Natural killer cell (primary cell): ENCODE measurements around the gene MMAB. TPM values are rescaled to one million over a fixed set of nuclear protein-coding genes. Genes with fewer than 3 reads are reported as not detected.

ENCODE experiments used
- ATAC-seq, 3 donors: fragments of 150-1000 bp in 2 of 3; fragments of 200-7000 bp in 1 of 3; cut with Tn5 transposase; 1 replicate in 1 of 3; 2 replicates in 2 of 3; pipeline ENCODE4 v1.10.0; 2021; ENCODE audit warnings: mild to moderate bottlenecking in 2 of 3, moderate library complexity in 2 of 3
- DNase-seq, 2 donors: peaks; one replicate each; pipeline versions ENCODE4 v3.0.0 to v3.0.0-alpha.2; 2013 to 2021; ENCODE audit warnings: mixed read lengths in 1 of 2
- H3K27ac ChIP-seq: one replicate; pipeline ENCODE4 v1.5.1; 2013; ENCODE audit warnings: mild to moderate bottlenecking, low read length
- H3K27me3 ChIP-seq: one replicate; pipeline ENCODE4 v1.6.1; 2013; ENCODE audit warnings: low read length; ENCODE audit not compliant: control insufficient read depth, insufficient read depth
- H3K36me3 ChIP-seq: one replicate; pipeline ENCODE4 v1.6.1; 2013; ENCODE audit warnings: low read length; ENCODE audit not compliant: control insufficient read depth, insufficient read depth
- H3K4me1 ChIP-seq: one replicate; pipeline ENCODE4 v1.6.1; 2013; ENCODE audit warnings: low read length; ENCODE audit not compliant: control insufficient read depth, insufficient read depth
- H3K4me3 ChIP-seq: one replicate; pipeline ENCODE4 v1.5.1; 2013; ENCODE audit warnings: low read length
- H3K9me3 ChIP-seq: one replicate; pipeline ENCODE4 v1.6.1; 2013; ENCODE audit warnings: low read length; ENCODE audit not compliant: control insufficient read depth, insufficient read depth
- H3K27ac Mint-ChIP-seq, 2 donors: one replicate each; pipeline ENCODE4 v1.8.0; 2022; ENCODE audit warnings: mild to moderate bottlenecking in 2 of 2, mixed read lengths in 2 of 2, moderate library complexity in 1 of 2
- H3K27me3 Mint-ChIP-seq, 2 donors: one replicate each; pipeline ENCODE4 v1.8.0; 2022; ENCODE audit warnings: low read depth in 2 of 2, mixed read lengths in 2 of 2
- H3K36me3 Mint-ChIP-seq: one replicate; pipeline ENCODE4 v1.8.0; 2022; ENCODE audit warnings: mixed read lengths
- H3K4me1 Mint-ChIP-seq, 2 donors: one replicate each; pipeline ENCODE4 v1.8.0; 2022; ENCODE audit warnings: mixed read lengths in 2 of 2
- H3K4me3 Mint-ChIP-seq: one replicate; pipeline ENCODE4 v1.8.0; 2022; ENCODE audit warnings: mild to moderate bottlenecking, moderate library complexity, mixed read lengths
- H3K9me3 Mint-ChIP-seq, 2 donors: one replicate each; pipeline ENCODE4 v1.8.0; 2022; ENCODE audit warnings: mixed read lengths in 2 of 2
- CTCF ChIP-seq: fragments of 200-600 bp; IDR thresholded peaks from one replicate; pipeline ENCODE4 v1.8.0; 2022; ENCODE audit warnings: antibody characterized with exemption
- WGBS: methylation state at CpG from one replicate; pipeline ENCODE4 v1.1.7; 2013; ENCODE audit warnings: missing lambda C conversion rate; ENCODE audit not compliant: insufficient coverage; 5-methylcytosine and 5-hydroxymethylcytosine counted together
- intact Hi-C: fragments of 100-400 bp; cut with micrococcal nuclease; formaldehyde crosslinking; loops from one replicate; pipeline ENCODE4 v1.14.2; 2022
- total RNA-seq, 4 donors: library from RNA; stranded (reverse); fragments of 120-200 nt in 1 of 4; gene quantifications; one replicate each; pipeline versions ENCODE4 v1.2.3 to v1.2.4, GENCODE V29; 2013 to 2022

Gene MMAB
- total RNA-seq, 3 donors from 2014 or later (not counting 1 experiment from before 2014, with no cell fraction given) = 17.1 to 18.3 (median 17.6) TPM

DNA sequence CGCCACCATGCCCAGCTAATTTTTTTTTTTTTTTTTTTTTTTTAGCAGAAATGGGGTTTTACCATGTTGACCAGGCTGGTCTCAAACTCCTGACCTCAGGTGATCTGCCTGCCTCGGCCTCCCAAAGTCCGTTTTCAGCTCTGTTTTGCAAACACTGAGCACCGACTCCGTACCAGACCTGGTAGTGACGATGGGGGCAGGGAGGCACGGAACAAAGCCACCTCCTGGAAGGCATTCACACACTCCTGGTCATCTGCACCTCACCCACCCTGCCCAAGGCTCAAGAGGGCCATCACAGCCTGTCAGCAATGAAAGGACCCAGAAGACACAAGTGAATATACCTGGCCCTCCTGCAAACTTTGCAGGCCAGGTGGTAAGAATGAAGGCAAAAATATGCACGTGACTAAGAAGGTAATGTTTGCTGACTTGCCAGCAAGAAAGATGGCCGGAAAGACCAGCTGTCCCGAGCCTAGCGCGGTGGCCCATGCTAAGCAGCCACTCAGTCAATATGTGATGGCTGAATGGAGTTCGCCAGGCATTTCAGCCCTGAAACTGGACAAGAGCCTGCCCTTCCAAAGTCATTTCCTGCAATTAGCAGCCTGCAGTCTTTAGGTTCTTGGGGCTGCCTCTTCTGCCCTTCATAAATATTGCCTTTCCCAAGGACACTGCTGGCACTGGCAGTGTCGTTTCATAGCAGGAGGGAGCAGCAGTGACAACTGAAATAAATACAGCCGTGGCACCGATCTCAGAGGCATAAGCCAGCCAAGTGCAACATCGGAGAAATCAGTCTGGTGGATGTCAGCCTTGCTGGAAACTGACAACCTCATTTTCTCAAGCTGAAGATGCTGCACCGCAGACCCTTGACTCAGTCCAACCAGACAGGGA, 17.6 kb downstream of the MMAB start:
- intact Hi-C loops = no loop called here

GRCh38 chr12:109554761-109555160, 18.5 kb downstream of the MMAB start:
- intact Hi-C loops = no loop called here
- Histone ChIP-seq H3K4me3 (no peak overlapping the region), H3K4me1 (peaks cover 5% of the 10 kb centered on the region), H3K27me3 (no peaks in the 10 kb centered on the region), H3K27ac (no peak overlapping the region), H3K36me3 (no peaks in the 10 kb centered on the region), H3K9me3 (no peaks in the 10 kb centered on the region)
- peaks cover 3 to 4% of the 10 kb centered on the region in 2 donors for H3K4me1 Mint-ChIP-seq
- H3K9me3 Mint-ChIP-seq = no peaks in the 10 kb centered on the region
- H3K4me3 Mint-ChIP-seq = no peak overlapping the region
- DNase-seq (no peak), ATAC-seq (no peak)
- H3K27ac Mint-ChIP-seq = no peak overlapping the region
- 94% methylated on average over 6 of the region's 6 CpGs for WGBS
- H3K36me3 Mint-ChIP-seq = no peaks in the 10 kb centered on the region
- TF ChIP-seq CTCF = no peak
- no peaks in the 10 kb centered on the region for H3K27me3 Mint-ChIP-seq

More for the DNA sequence above, 17.6 kb downstream of the MMAB start:
- no peak overlapping the region for H3K27ac Mint-ChIP-seq
- H3K36me3 Mint-ChIP-seq = no peaks in the 10 kb centered on the region
- no peak for DNase-seq
- H3K9me3 ChIP-seq = no peaks in the 10 kb centered on the region
- no peak overlapping the region for H3K4me3 ChIP-seq
- H3K36me3 ChIP-seq = no peaks in the 10 kb centered on the region
- H3K4me3 Mint-ChIP-seq = no peak overlapping the region
- no peak for ATAC-seq
- no peak overlapping the region for H3K27ac ChIP-seq
- no peak for TF ChIP-seq CTCF
- H3K4me1 Mint-ChIP-seq = no peaks in the 10 kb centered on the region
- WGBS = 87% methylated on average over 17 of the region's 18 CpGs
- H3K27me3 ChIP-seq = no peaks in the 10 kb centered on the region
- no peaks in the 10 kb centered on the region for H3K4me1 ChIP-seq
- H3K27me3 Mint-ChIP-seq = no peaks in the 10 kb centered on the region
- H3K9me3 Mint-ChIP-seq = no peaks in the 10 kb centered on the region

DNA sequence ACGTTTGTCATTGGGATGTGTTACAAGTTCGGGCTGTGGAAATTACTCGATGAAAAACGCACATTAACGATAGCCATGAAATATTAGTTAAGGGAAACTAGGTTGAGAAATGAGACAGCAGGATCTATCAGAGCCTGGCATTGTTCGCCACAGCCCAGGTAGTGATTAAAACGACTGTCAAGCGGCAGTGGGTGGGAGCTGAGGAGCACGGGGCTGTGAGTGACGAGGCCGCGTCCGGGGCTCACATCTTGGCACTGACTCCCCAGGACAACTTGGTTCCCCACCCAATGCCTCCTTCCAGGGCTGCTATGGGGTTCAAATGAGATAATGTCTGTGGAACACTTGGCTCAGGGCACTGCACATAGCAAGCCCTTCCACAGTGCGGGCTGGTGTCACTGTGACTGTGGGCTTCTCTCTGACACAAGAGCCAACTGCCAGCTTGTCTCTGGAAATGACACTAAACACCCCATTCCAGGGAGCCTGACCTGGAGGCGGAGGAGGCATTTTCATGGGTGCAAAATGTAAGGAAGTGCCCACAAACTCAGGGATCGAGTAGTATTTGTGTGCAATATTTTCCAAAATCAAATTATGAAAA, 19.3 kb downstream of the MMAB start:
- H3K27ac ChIP-seq = no peak overlapping the region
- no peak for ATAC-seq
- DNase-seq = no peak
- no peaks in the 10 kb centered on the region for H3K9me3 ChIP-seq
- 73% methylated on average over 15 of the region's 16 CpGs for WGBS
- Mint-ChIP-seq H3K27ac (no peak overlapping the region), H3K9me3 (no peaks in the 10 kb centered on the region), H3K4me1 (peaks cover 11 to 12% of the 10 kb centered on the region in 2 donors), H3K27me3 (no peaks in the 10 kb centered on the region), H3K4me3 (no peak overlapping the region), H3K36me3 (no peaks in the 10 kb centered on the region)
- intact Hi-C loops = no loop called here
- H3K4me1 ChIP-seq = peaks cover 7% of the 10 kb centered on the region
- no peak overlapping the region for H3K4me3 ChIP-seq
- H3K27me3 ChIP-seq = no peaks in the 10 kb centered on the region
- no peaks in the 10 kb centered on the region for H3K36me3 ChIP-seq
- no peak for TF ChIP-seq CTCF
